Stimulated activated CD4-positive, alpha-beta T cell treated with anti-CD3 and anti-CD28 coated beads, Interleukin-1b, Interleukin-23, amount 100 ng/mL, for 4 hours (primary cell): ENCODE results near the gene CAPN8.

ENCODE experiments used
- DNase-seq, 2 donors: peaks; one replicate each; pipeline ENCODE4 v3.0.0-alpha.2; 2020; ENCODE audit warnings: low read depth in 2 of 2

Gene CAPN8

GRCh38 chr1:223617323-223618070 is 48.0 kb downstream of the CAPN8 start:
- DNase-seq, result no peak

- DNase-seq, result no peak
Observed at GRCh38 chr1:223616586-223616985, 48.9 kb downstream of the CAPN8 start.

GRCh38 chr1:223611936-223612335 is 53.6 kb downstream of the CAPN8 start:
- no peak for DNase-seq

- DNase-seq, result no peak
Observed at GRCh38 chr1:223609977-223610376, 55.5 kb downstream of the CAPN8 start.

GRCh38 chr1:223609066-223609465 is 56.4 kb downstream of the CAPN8 start:
- no peak for DNase-seq

GRCh38 chr1:223558512-223558911 is 107.0 kb downstream of the CAPN8 start:
- no peak for DNase-seq

- DNase-seq, result no peak
Observed at GRCh38 chr1:223557130-223557475, 108.4 kb downstream of the CAPN8 start.

- no peak for DNase-seq
Observed at GRCh38 chr1:223556414-223557129, 108.9 kb downstream of the CAPN8 start.

GRCh38 chr1:223553957-223554356 is 111.5 kb downstream of the CAPN8 start:
- DNase-seq, result no peak

- no peak for DNase-seq
Observed at GRCh38 chr1:223551610-223552009, 113.9 kb downstream of the CAPN8 start.

- DNase-seq, result no peak
Observed at GRCh38 chr1:223549740-223550139, 115.8 kb downstream of the CAPN8 start.

- no peak for DNase-seq
Observed at GRCh38 chr1:223547316-223548114, 118.0 kb downstream of the CAPN8 start.

- no peak for DNase-seq
Observed at GRCh38 chr1:223545343-223545742, 120.2 kb downstream of the CAPN8 start.

GRCh38 chr1:223543560-223543959 is 121.9 kb downstream of the CAPN8 start:
- DNase-seq, result no peak

GRCh38 chr1:223542831-223543230 is 122.7 kb downstream of the CAPN8 start:
- no peak for DNase-seq

- DNase-seq, result no peak
Observed at GRCh38 chr1:223540485-223541106, 124.9 kb downstream of the CAPN8 start.

- DNase-seq, result no peak
Observed at GRCh38 chr1:223539750-223540149, 125.8 kb downstream of the CAPN8 start.

- no peak for DNase-seq
Observed at GRCh38 chr1:223538981-223539380, 126.5 kb downstream of the CAPN8 start.

GRCh38 chr1:223535319-223535718 is 130.2 kb downstream of the CAPN8 start:
- no peak for DNase-seq

- no peak for DNase-seq
Observed at GRCh38 chr1:223534677-223535076, 130.8 kb downstream of the CAPN8 start.

- no peak for DNase-seq
Observed at GRCh38 chr1:223533708-223534107, 131.8 kb downstream of the CAPN8 start.

- DNase-seq, result peak; percentile 14 to 19
Observed at GRCh38 chr1:223531742-223532341, 133.7 kb downstream of the CAPN8 start.
